GM18951 (cell line): ENCODE measurements around the gene STPG4.

Experiments used
- POLR2A ChIP-seq: IDR thresholded peaks from 4 replicates; pipeline ENCODE4 v1.6.1; 2011; ENCODE audit warnings: mild to moderate bottlenecking; ENCODE audit not compliant: insufficient read length, insufficient read depth; ENCODE audit errors: extremely low read depth
- in situ Hi-C: fragments of 300-500 bp; cut with MboI; formaldehyde crosslinking; loops from one replicate; pipeline ENCODE4 v1.12.0; 2022; ENCODE audit warnings: low sequenced_read_pairs, mixed read lengths, inconsistent platforms; ENCODE audit not compliant: unreplicated experiment

STPG4 gene

GRCh38 chr2:47083005-47083404 lies 72.1 kb downstream of the STPG4 start:
- no peak for TF ChIP-seq POLR2A
- in situ Hi-C loops, result no loop called here

GRCh38 chr2:47080888-47081301 lies 74.2 kb downstream of the STPG4 start:
- no peak for TF ChIP-seq POLR2A
- in situ Hi-C loops, result no loop called here

- in situ Hi-C loops, result no loop called here
- no peak for TF ChIP-seq POLR2A
These were observed 75.3 kb downstream of the STPG4 start for GRCh38 chr2:47079515-47080412.

- no peak for TF ChIP-seq POLR2A
- in situ Hi-C loops, result no loop called here
These were observed 76.3 kb downstream of the STPG4 start for GRCh38 chr2:47078541-47079482.

DNA sequence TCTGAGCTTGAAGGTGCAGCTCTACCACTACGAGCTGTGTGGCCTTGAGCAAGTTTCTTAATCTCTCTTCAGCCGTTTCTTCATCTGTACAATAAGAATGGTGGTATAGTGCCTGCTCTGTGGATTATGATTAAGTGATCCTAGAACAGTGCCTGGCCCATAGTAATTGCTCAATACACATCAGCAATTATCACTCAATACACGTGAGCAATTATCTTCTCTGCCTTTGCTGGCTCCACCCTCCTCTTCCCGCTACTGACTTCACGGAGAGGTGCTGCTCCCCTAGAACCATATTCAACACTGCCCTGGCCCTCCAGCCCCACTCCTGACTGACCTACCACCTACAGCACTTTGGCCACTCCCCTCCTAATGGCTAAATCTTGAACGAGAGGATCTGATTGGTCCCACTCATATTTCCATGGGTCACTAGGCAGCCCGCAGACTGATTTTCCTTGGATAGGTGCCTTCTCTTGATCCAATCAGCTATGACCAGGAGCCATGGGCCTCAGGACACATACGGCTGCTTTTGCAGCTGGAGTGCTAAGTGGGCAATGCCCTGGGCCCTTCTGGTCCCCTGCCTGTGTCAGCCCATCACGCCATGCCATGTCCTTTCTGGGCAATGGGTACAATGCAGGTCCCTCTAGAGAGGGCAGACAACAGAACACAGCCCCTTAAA lies 77.5 kb downstream of the STPG4 start:
- in situ Hi-C loops, result no loop called here
- no peak for TF ChIP-seq POLR2A

GRCh38 chr2:47076586-47077441 lies 78.3 kb downstream of the STPG4 start:
- TF ChIP-seq POLR2A, result no peak
- in situ Hi-C loops, result no loop called here

DNA sequence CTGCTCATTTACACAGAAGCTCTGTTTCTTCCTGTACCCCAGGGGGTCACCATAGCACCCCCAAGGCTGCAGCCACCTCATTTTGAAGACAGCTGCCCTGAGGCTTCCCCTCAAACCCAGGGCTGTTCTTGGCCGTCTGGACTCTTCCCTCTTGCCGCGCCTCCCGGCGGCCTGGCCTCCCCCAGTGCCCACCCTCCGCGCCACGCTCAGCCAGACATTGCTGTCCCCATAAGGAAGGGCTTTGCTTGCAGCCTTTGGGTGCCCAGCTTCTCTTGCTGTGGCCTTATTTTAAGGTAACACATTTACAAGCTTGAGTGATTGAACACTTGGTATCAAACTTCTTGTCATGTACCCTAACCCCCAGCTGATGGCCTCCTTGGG lies 79.0 kb downstream of the STPG4 start:
- in situ Hi-C loops, result no loop called here
- no peak for TF ChIP-seq POLR2A

GRCh38 chr2:47075361-47076125 lies 79.6 kb downstream of the STPG4 start:
- no peak for TF ChIP-seq POLR2A
- in situ Hi-C loops, result no loop called here

- in situ Hi-C loops, result no loop called here
- no peak for TF ChIP-seq POLR2A
These were observed 80.4 kb downstream of the STPG4 start for GRCh38 chr2:47074691-47075090.

DNA sequence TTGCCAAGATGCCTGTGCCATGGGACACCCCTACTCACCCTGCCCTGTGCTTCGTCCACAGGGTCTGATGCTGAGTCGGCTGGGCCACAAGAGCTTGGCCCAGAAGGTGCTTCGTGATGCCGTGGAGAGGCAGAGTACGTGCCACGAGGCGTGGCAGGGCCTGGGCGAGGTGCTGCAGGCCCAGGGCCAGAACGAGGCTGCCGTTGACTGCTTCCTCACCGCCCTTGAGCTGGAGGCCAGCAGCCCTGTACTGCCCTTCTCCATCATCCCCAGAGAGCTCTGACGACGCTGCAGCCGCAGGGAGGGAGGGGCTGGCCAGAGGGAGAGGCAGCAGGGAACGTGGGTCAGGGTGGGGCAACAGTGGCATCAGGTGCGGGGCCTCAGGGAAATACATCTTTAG lies 81.5 kb downstream of the STPG4 start:
- TF ChIP-seq POLR2A, result no peak
- in situ Hi-C loops, result no loop called here

DNA sequence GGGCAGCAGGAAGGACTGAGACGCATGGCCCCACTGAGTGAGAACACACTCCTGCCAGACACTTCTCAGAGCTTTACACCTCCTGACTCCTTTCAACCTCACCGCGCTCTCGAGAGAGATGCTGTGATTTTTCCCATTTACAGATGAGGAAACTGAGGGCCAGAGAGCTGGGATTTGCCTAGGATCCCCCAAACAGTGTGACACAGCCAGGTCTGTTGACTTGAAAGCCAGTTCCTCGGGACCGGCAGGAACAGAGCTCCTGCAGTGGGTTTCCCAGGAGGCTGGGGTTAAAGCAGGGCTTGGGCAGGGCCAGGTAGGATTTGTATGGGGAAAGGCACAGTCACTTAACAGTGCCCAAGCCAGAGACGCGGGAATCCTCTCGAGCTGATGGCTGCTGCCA lies 81.9 kb downstream of the STPG4 start:
- TF ChIP-seq POLR2A, result no peak
- in situ Hi-C loops, result no loop called here

DNA sequence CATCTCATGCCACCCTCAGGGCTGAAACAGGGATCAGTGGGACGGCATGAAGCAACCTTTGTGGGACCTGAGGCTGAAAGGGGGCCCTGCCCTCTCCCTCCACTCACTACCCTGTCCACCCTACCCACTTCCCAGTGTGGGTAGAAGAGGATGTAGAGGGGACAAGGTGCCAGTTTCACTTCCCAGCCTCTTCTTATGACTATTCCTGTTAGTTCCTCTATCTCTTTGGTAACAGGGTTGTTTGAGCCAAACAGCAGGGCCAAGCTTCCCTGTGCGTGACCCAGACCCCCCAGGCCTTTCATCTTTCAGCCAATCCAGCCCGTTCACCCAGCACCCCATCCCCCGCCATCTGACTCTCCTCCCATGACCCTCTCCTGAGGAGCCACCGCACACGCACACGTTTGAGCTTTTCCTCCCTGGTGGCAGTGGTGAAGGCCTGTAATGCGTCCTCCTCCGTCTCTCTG lies 82.3 kb downstream of the STPG4 start:
- TF ChIP-seq POLR2A, result no peak
- in situ Hi-C loops, result no loop called here
